Measurements from ENCODE around the gene CEP250. TPM values are rescaled to one million over a fixed set of nuclear protein-coding genes. Genes with fewer than 3 reads are reported as not detected.
A peak's percentile ranks its signal among the peaks of the same experiment; 100 is the strongest.

The CEP250 gene
- total RNA-seq, 2 donors from 2014 or later, result 13.0 to 18.9 TPM

DNA sequence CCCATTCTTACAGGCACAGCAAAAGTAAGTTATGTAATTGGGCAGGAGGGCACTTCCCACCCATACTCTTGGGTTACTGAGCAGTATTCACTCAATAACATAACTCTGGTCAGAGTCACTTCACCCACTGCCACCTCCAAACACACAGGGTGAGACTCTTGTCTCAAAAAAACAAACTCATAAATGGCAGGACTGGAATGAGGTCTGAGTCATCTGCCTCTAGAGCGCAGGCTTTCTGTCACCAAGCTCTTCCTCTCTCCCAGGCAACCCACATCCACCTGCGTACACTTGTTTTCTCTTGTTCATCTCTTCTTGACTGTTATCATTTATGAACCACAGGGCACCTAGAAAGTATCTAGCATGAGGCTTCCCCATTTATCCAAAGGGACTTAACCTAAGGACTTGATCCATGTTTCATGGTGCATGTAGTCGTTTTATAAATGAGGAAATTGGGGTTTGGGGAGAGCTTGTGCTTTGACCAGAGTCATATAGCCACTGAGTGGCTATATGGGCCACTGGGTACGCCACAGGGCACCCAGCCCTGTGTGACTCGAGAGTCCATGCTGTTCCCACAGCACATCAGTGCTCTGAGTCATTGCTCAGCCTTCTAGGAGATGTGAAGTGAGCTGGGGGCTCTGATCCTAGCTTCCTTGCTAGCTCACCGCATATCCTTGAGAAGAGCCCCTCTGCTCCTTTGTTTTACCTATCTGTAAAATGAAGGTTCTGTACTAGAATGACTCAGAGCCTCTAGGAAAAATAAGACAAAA, 51.7 kb downstream of the CEP250 start:
- Histone ChIP-seq H3K9me3 (no peaks in the 10 kb centered on the region), H3K4me3 (no peak overlapping the region), H3K27ac (no peak overlapping the region), H3K4me1 (peaks cover 0 to 7% of the 10 kb centered on the region in 2 donors), H3K27me3 (no peaks in the 10 kb centered on the region), H3K36me3 (peaks cover 80% of the 10 kb centered on the region)
- TF ChIP-seq, protein P1, sequence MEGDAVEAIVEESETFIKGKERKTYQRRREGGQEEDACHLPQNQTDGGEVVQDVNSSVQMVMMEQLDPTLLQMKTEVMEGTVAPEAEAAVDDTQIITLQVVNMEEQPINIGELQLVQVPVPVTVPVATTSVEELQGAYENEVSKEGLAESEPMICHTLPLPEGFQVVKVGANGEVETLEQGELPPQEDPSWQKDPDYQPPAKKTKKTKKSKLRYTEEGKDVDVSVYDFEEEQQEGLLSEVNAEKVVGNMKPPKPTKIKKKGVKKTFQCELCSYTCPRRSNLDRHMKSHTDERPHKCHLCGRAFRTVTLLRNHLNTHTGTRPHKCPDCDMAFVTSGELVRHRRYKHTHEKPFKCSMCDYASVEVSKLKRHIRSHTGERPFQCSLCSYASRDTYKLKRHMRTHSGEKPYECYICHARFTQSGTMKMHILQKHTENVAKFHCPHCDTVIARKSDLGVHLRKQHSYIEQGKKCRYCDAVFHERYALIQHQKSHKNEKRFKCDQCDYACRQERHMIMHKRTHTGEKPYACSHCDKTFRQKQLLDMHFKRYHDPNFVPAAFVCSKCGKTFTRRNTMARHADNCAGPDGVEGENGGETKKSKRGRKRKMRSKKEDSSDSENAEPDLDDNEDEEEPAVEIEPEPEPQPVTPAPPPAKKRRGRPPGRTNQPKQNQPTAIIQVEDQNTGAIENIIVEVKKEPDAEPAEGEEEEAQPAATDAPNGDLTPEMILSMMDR (IDR thresholded peaks at IDR 0.05), result no peak
- DNase-seq (ENCODE audit: low spot score), result no peak

DNA sequence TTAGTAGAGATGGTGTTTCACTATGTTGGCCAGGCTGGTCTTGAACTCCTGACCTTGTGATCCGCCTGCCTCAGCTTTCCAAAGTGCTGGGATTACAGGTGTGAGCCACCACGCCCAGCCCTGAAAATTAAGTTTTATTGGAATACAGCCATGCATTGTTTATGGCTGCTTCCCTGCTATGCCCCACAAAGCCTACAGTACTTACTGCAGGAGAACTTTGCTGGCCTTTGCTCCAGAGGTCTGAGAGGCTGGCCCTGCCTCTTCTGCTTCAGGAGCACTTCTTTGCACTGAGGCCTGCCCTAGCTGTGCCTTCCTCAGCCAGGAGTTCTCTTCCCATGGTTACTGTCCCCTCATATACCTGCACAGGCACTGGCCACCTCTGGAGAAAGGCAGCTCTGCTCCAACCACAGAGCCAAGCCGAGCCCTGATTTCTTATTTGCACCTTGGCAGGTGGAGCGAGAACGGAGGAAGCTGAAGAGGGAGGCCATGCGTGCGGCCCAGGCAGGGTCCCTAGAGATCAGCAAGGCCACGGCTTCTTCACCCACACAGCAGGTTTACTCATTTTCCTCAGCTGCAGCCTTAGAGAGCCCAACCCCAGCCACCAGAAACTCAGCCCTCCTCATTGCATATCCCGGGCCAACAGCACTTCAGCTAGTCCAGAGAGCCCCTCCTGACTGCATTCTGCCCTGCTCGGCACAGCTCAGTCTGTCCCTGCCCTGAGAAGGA, 53.3 kb downstream of the CEP250 start:
- no peak for DNase-seq (ENCODE audit: low spot score)
- H3K27me3 ChIP-seq, result no peaks in the 10 kb centered on the region
- TF ChIP-seq, protein P1 (IDR thresholded peaks at IDR 0.05), result no peak
- peaks cover 64% of the 10 kb centered on the region for H3K36me3 ChIP-seq
- no peak overlapping the region for H3K4me3 ChIP-seq
- no peaks in the 10 kb centered on the region for H3K9me3 ChIP-seq
- peaks cover 0 to 5% of the 10 kb centered on the region in 2 donors for H3K4me1 ChIP-seq
- H3K27ac ChIP-seq, result no peak overlapping the region

DNA sequence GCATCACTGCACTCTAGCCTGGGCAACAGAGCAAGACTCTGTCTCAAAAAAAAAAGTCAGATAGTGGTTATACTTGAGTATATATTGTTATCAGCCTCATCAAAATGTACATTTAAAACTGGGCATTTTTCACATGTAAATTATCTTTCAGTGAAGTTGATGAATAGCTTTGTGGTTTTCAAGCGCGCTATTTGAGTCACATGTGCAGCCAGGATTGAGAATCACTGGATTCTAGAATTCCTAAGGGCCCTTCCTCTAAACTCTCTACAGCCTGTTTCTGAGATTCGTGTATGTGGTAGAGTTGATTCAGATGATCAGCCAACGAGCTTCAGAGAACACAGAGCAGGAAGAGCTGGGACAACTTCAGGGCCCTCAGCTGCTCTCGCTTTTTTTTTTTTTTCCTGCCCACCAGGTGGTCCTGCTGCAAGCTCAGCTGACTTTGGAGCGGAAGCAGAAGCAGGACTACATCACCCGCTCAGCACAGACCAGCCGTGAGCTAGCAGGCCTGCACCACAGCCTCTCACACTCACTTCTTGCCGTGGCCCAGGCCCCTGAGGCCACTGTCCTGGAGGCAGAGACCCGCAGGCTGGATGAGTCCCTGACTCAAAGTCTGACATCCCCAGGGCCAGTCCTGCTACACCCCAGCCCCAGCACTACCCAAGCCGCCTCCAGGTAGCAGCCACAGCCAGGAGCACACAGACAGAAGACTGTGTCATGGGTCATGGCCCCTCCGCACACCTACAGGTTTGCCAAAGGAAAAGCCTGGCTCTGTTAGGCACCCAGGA, 55.7 kb downstream of the CEP250 start:
- no peaks in the 10 kb centered on the region for H3K27me3 ChIP-seq
- TF ChIP-seq, protein P1 (IDR thresholded peaks at IDR 0.05), result no peak
- DNase-seq (ENCODE audit: low spot score), result no peak
- H3K4me3 ChIP-seq, result no peak overlapping the region
- no peaks in the 10 kb centered on the region for H3K9me3 ChIP-seq
- H3K4me1 ChIP-seq, result peaks cover 0 to 2% of the 10 kb centered on the region in 2 donors
- H3K36me3 ChIP-seq, result peaks cover 43% of the 10 kb centered on the region
- no peak overlapping the region for H3K27ac ChIP-seq

DNA sequence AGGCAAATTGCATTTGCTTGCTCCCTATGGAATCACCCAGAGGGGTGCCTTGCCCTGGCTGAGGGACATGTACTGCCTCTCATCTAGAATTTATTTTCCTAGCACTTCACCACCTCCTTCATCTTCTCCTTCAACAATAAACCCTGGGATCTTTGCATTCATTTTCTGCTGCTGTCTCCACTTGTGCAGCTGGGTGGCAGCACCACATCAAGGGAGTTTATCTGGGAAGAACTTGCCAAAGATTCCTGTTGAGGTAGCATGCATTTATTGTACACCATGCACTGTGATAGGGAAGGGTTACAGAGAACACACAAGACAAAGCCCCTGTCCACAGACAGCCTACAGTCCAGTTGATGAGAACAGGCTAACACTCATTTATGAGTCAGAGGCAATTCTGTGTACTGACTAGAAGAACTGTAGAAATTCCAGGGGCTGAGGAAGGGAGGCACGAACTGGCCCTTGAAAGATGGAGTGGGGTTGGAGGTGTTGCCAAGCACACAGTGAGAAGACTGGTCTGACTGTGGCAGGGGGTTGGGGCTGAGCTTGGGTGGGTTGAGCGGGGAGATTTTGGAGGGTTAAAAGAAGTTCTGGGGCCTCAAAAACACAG, 56.5 kb downstream of the CEP250 start:
- no peaks in the 10 kb centered on the region for H3K9me3 ChIP-seq
- no peak overlapping the region for H3K4me3 ChIP-seq
- peaks cover 0 to 8% of the 10 kb centered on the region in 2 donors for H3K4me1 ChIP-seq
- H3K27me3 ChIP-seq, result no peaks in the 10 kb centered on the region
- no peak for DNase-seq (ENCODE audit: low spot score)
- TF ChIP-seq, protein P1 (IDR thresholded peaks at IDR 0.05), result peak; percentile 14 to 67
- H3K27ac ChIP-seq, result no peak overlapping the region
- peaks cover 40% of the 10 kb centered on the region for H3K36me3 ChIP-seq

DNA sequence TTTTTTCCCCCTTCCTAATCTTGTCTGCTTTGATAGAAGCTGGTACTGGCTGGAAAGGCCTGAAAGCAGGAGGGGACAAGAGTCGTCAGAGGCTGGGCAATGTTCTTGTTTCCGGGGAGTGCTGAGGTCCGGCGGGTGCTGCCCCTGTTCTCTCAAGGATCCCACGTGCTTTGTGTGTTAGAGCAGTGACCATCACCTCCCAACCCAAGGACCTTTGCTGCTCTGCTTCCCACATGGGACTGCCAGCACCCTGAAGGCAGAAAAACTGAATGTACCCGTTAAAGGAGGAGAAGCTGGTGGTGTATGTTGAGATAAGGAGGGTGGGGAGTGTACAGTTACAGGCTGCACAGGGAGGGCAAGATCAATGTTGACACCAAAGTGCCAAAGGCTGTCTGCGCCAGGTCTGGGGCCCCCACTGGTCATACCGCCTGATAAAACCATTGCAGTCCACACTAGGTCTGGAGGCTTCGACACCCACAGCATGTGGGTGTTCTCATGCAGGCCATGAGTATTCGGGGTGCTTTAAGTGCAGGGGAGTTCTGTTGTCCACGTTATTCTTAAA, 59.1 kb downstream of the CEP250 start:
- Histone ChIP-seq H3K9me3 (no peaks in the 10 kb centered on the region), H3K36me3 (peaks cover 22% of the 10 kb centered on the region), H3K27me3 (no peaks in the 10 kb centered on the region), H3K4me3 (no peak overlapping the region), H3K4me1 (peaks cover 0 to 8% of the 10 kb centered on the region in 2 donors), H3K27ac (no peak overlapping the region)
- DNase-seq (ENCODE audit: low spot score), result no peak
- TF ChIP-seq, protein P1 (IDR thresholded peaks at IDR 0.05), result no peak

All from right atrium auricular region (tissue), 2 donors.